OCI-LY3 (cell line): ENCODE results near the gene GNG13.

Experiments used
- H2AFZ ChIP-seq: fragments of 200-600, 300-600 bp; shearing (Covaris generic); 2 replicates; pipeline ENCODE4 v1.6.0; 2014; ENCODE audit warnings: antibody characterized with exemption, low read depth, low read length
- H3K27ac ChIP-seq: fragments of 200-600, 300-600 bp; sonication (generic); 2 replicates; pipeline ENCODE4 v1.5.1; 2014; ENCODE audit warnings: mild to moderate bottlenecking, low read length, moderate library complexity, mixed read lengths
- H3K27me3 ChIP-seq: fragments of 200-600, 300-600 bp; sonication (generic); 2 replicates; pipeline ENCODE4 v1.6.1; 2014; ENCODE audit warnings: low read depth, low read length, mixed read lengths
- H3K36me3 ChIP-seq: fragments of 200-600, 300-600 bp; sonication (generic); replicated peaks from 2 replicates; pipeline ENCODE3; 2014; ENCODE audit warnings: low read depth, low read length, mixed read lengths
- H3K4me1 ChIP-seq: fragments of 300-600, 200-600 bp; sonication (generic); 2 replicates; pipeline ENCODE4 v1.6.1; 2014; ENCODE audit warnings: low read length, mixed read lengths
- H3K4me2 ChIP-seq: fragments of 200-600, 300-600 bp; sonication (generic); 2 replicates; pipeline ENCODE4 v1.6.1; 2014; ENCODE audit warnings: low read length, mixed read lengths
- H3K4me3 ChIP-seq: fragments of 300-600, 200-600 bp; sonication (generic); 2 replicates; pipeline ENCODE4 v1.5.1; 2014; ENCODE audit warnings: antibody characterized with exemption, mild to moderate bottlenecking, low read length, moderate library complexity
- H3K79me2 ChIP-seq: fragments of 300-600, 200-600 bp; shearing (Covaris generic); 2 replicates; pipeline ENCODE4 v1.6.1; 2014; ENCODE audit warnings: mild to moderate bottlenecking, low read length, mixed read lengths
- H3K9ac ChIP-seq: fragments of 300-600, 200-600 bp; shearing (Covaris generic); 2 replicates; pipeline ENCODE4 v1.6.0; 2014; ENCODE audit warnings: mild to moderate bottlenecking, low read length, moderate library complexity
- H3K9me3 ChIP-seq: fragments of 200-600, 300-600 bp; shearing (Covaris generic); 2 replicates; pipeline ENCODE4 v1.6.1; 2014; ENCODE audit warnings: low read length, mixed read lengths; ENCODE audit not compliant: insufficient read depth
- H4K20me1 ChIP-seq: fragments of 200-600, 300-600 bp; sonication (generic); 2 replicates; pipeline ENCODE4 v1.6.1; 2016; ENCODE audit warnings: low read length, mixed read lengths; ENCODE audit not compliant: insufficient read depth
- EZH2phosphoT487 ChIP-seq: fragments of 200-600 bp; shearing (Covaris generic); IDR thresholded peaks from 2 replicates; pipeline ENCODE4 v1.6.1; 2018; ENCODE audit warnings: antibody characterized with exemption, mixed run types, low read depth
- TF ChIP-seq, protein P1 (sequence below): fragments of 200-600, 300-600 bp; sonication (generic); IDR thresholded peaks from 2 replicates; pipeline ENCODE4 v1.5.1; 2014; ENCODE audit warnings: antibody characterized with exemption, low read length, low read depth

The GNG13 gene

DNA sequence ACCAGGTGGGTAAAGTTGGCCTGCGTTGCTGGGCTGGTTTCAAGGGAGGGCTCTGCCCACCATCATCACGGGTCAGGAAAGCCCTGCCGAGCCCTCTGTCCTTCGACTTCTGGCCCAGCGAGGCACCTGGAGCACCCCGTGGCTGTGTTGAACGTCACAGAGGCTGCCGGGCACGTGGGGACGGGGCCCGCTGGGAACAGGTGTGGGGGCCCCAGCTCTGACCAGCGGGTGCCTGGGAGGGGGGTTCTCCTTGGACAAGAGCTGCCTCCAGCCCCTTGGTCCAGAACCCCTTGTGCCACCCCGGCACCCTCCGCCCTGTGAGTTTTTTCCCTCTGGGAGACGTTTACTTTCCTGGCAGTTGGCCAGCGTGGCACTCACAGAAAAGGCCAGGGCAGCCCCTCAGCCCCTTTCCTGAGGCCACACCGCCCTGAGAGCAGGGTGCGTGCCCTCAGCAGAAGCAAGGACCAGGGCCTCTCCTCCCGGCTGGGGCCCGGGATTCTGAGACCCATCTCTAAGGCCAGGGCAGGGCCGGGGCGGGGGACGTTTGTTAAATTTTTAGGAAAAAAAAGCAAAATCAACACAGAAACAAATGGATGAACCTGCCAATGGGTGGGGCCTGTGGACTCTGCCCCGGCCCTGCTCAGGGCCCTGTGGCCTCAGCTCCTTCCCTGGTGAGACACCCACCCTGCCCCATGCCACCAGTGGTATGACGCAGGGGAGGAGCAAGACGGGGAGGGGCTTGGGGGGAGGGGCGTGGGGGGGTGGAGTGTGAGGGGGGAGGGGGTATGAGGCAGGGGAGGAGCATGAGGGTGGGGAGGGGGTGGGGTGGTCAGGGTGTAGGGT lies 31.3 kb upstream of the GNG13 start:
- no peaks in the 10 kb centered on the region for H3K9me3 ChIP-seq
- no peak overlapping the region for H3K4me2 ChIP-seq
- H2AFZ ChIP-seq, result no peak overlapping the region
- no peaks in the 10 kb centered on the region for H3K79me2 ChIP-seq
- H3K27me3 ChIP-seq, result no peaks in the 10 kb centered on the region
- no peak overlapping the region for H3K4me3 ChIP-seq
- no peaks in the 10 kb centered on the region for H3K4me1 ChIP-seq
- no peak overlapping the region for H3K27ac ChIP-seq
- H3K9ac ChIP-seq, result no peak overlapping the region
- TF ChIP-seq, protein P1, sequence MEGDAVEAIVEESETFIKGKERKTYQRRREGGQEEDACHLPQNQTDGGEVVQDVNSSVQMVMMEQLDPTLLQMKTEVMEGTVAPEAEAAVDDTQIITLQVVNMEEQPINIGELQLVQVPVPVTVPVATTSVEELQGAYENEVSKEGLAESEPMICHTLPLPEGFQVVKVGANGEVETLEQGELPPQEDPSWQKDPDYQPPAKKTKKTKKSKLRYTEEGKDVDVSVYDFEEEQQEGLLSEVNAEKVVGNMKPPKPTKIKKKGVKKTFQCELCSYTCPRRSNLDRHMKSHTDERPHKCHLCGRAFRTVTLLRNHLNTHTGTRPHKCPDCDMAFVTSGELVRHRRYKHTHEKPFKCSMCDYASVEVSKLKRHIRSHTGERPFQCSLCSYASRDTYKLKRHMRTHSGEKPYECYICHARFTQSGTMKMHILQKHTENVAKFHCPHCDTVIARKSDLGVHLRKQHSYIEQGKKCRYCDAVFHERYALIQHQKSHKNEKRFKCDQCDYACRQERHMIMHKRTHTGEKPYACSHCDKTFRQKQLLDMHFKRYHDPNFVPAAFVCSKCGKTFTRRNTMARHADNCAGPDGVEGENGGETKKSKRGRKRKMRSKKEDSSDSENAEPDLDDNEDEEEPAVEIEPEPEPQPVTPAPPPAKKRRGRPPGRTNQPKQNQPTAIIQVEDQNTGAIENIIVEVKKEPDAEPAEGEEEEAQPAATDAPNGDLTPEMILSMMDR, result no peak
- no peak for TF ChIP-seq EZH2phosphoT487
- no peaks in the 10 kb centered on the region for H4K20me1 ChIP-seq
- no peaks in the 10 kb centered on the region for H3K36me3 ChIP-seq

DNA sequence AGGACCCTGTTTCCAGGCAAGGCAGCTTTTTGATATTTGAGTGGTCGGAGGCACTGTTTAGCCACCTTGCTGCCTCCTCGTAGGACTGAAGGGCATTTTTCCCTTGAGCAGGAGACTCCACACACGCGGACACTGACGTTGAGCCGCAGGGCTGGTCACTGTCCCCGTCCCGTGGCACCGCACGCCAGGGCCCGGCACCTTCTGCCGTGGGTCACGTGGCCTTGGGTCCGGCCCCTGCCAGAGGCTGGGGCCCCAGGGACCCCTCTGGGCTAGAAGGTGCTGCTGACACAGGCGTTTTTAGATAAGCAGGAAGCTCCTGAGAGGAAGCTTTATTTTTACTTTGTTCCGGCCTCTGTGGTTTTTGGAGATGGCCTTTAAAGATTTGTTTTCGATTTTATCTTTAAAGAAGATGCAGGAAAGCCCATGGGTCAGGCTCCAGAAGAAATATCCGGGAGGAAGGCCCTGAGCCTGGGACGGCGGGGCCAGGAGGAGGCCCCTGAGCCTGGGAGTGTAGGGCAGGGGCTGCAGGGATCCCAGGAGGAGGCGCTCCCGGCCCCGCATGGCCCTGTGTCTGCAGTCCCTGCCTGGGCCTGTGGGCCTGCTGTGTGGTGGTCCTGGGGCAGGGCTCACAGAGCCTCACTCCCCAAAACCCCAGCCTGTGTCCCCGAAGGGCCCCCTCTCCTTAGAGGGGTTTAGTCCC lies 30.5 kb upstream of the GNG13 start:
- no peaks in the 10 kb centered on the region for H3K9me3 ChIP-seq
- no peak overlapping the region for H3K4me3 ChIP-seq
- no peak overlapping the region for H3K4me2 ChIP-seq
- no peaks in the 10 kb centered on the region for H3K4me1 ChIP-seq
- no peak overlapping the region for H3K27ac ChIP-seq
- no peak for TF ChIP-seq EZH2phosphoT487
- H3K9ac ChIP-seq, result no peak overlapping the region
- no peaks in the 10 kb centered on the region for H3K79me2 ChIP-seq
- no peaks in the 10 kb centered on the region for H4K20me1 ChIP-seq
- no peaks in the 10 kb centered on the region for H3K27me3 ChIP-seq
- H3K36me3 ChIP-seq, result no peaks in the 10 kb centered on the region
- H2AFZ ChIP-seq, result no peak overlapping the region

- Histone ChIP-seq H2AFZ (no peak overlapping the region), H3K79me2 (no peaks in the 10 kb centered on the region), H3K4me2 (no peak overlapping the region), H3K27ac (no peak overlapping the region), H4K20me1 (no peaks in the 10 kb centered on the region), H3K9me3 (no peaks in the 10 kb centered on the region), H3K9ac (no peak overlapping the region), H3K4me3 (no peak overlapping the region), H3K27me3 (no peaks in the 10 kb centered on the region), H3K4me1 (no peaks in the 10 kb centered on the region), H3K36me3 (no peaks in the 10 kb centered on the region)
- TF ChIP-seq, protein P1, result no peak
- TF ChIP-seq EZH2phosphoT487, result no peak
Measured at GRCh38 chr16:830107-830870, 29.8 kb upstream of the GNG13 start.

DNA sequence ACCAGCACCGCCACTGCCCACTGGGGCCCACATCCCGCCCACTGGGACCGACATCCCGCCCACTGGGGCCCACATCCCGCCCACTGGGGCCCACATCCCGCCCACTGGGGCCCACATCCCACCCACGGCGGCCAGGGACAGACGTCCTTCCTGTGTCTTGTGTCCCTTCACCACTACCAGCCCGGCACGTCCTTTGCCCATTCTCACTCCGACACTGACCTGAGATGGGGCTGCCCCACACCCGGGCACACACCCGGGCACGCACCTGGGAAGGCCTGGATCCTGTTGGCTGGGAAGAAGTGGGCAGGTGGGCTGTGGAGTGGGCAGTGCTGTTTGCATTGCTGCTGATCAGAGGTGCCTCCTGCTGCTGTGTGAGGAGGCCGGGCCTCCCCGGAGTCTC lies 28.4 kb upstream of the GNG13 start:
- Histone ChIP-seq H4K20me1 (no peaks in the 10 kb centered on the region), H2AFZ (no peak overlapping the region), H3K79me2 (no peaks in the 10 kb centered on the region), H3K9me3 (no peaks in the 10 kb centered on the region), H3K27ac (no peak overlapping the region), H3K4me3 (no peak overlapping the region), H3K9ac (no peak overlapping the region), H3K4me2 (no peak overlapping the region), H3K36me3 (no peaks in the 10 kb centered on the region), H3K27me3 (no peaks in the 10 kb centered on the region), H3K4me1 (no peaks in the 10 kb centered on the region)
- no peak for TF ChIP-seq EZH2phosphoT487
- TF ChIP-seq, protein P1, result no peak
